SJSA1 (cell line): ENCODE results near the gene PRRX1. TPM values are rescaled to one million over a fixed set of nuclear protein-coding genes. Genes with fewer than 3 reads are reported as not detected.

Source experiments
- DNase-seq, 2 experiments: peaks; one replicate each; pipeline ENCODE4 v3.0.0-alpha.2; 2015 to 2020; ENCODE audit warnings: low spot score in 2 of 2, low read depth in 1 of 2
- H3K27ac ChIP-seq: fragments of 250-450 bp; sonication (Bioruptor Pico); 2 replicates; pipeline ENCODE4 v1.5.1; 2020; ENCODE audit warnings: mild to moderate bottlenecking, moderate library complexity
- H3K27me3 ChIP-seq: fragments of 250-450 bp; sonication (Bioruptor Pico); replicated peaks from 2 replicates; pipeline ENCODE4 v1.5.1; 2020; ENCODE audit warnings: mild to moderate bottlenecking, moderate library complexity
- H3K36me3 ChIP-seq: fragments of 250-450 bp; sonication (Bioruptor Pico); 2 replicates; pipeline ENCODE4 v1.5.1; 2020; ENCODE audit warnings: mild to moderate bottlenecking
- H3K4me1 ChIP-seq: fragments of 250-450 bp; sonication (Bioruptor Pico); replicated peaks from 2 replicates; pipeline ENCODE4 v1.6.1; 2021; ENCODE audit warnings: mild to moderate bottlenecking
- H3K4me3 ChIP-seq: fragments of 250-450 bp; sonication (Bioruptor Pico); 2 replicates; pipeline ENCODE4 v1.5.1; 2020; ENCODE audit warnings: mild to moderate bottlenecking
- H3K9me3 ChIP-seq: fragments of 250-450 bp; sonication (Bioruptor Pico); replicated peaks from 2 replicates; pipeline ENCODE4 v1.5.1; 2020; ENCODE audit warnings: mild to moderate bottlenecking
- total RNA-seq: library from RNA; depleted of rRNA; stranded (reverse); fragments of >200 nt; shearing (Covaris generic); gene quantifications from 2 replicates; pipeline ENCODE4 v1.2.3, GENCODE V29; 2014

PRRX1 gene
- total RNA-seq, 1 experiment from 2014 or later: 1.6 TPM

DNA sequence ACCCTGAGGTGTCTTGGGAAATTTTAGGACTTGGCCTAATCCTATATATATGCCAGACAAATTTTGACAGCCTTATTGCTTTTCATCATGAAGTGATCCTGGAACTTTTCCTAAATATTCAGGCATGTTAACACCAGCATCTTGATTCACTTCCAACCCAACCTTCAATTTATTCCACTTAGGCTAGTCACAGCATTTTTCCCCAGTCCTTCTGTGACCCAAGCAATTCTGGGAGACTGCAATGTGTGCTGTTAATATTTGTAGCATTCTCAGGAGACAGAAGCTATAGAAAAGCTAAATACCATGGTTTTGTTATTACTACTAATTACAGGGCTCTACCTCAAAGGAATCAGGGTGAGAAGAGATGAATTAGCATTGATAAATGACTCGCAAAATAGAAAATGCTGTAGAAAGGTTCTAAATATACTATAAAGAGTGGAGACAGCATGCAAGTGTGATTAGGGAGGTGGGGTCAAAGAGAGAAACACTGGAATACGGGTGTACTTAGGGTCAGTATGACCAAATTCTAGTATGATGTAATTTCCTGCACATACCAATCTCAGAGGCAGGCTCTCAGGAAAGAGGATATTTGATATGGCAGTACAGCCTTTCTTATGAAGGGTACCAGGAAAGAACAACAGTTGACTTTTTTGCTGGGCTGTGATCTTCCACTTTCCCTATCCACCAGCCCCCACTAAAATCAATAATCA lies 29.1 kb downstream of the PRRX1 start:
- Histone ChIP-seq H3K36me3 (no peaks in the 10 kb centered on the region), H3K9me3 (no peaks in the 10 kb centered on the region), H3K27ac (no peak overlapping the region), H3K4me3 (no peak overlapping the region), H3K4me1 (no peaks in the 10 kb centered on the region), H3K27me3 (no peaks in the 10 kb centered on the region)
- no peak for DNase-seq

DNA sequence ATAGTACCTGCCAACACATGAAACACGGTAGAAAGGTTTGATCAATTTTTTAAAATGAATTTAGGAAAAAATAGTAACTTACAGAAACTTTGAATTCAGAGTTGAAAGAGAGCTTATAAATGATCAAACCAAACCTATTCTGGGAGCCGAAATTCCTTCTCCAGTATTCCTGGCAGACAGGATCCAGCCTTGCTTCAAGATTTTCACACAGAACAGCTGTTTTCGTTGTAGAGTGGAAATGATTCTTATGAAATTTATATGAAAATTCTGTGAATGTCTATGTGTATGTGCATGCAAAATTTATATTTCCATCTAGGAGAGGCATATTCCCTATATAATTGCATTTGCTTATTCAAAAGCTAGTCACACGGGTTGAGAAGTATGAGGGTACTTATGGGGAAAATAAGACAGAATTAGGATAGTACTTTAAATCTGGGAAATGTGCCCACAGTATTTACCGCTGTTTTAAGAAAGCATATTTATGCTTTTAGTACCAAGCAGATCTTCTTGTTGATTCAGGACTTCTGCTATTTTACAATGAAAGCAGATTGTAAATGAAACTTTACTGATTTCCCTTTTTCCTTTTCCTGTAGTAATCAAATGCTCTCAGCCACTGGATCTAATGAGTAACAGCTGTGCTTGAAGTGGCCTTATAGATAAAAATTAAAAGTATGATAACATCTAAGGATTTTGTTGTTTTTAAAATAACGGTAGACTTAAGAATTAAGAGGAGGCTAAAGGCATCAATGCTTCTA lies 30.4 kb downstream of the PRRX1 start:
- no peak for DNase-seq
- H3K4me3 ChIP-seq: no peak overlapping the region
- H3K27ac ChIP-seq: no peak overlapping the region
- no peaks in the 10 kb centered on the region for H3K36me3 ChIP-seq
- H3K27me3 ChIP-seq: no peaks in the 10 kb centered on the region
- no peaks in the 10 kb centered on the region for H3K4me1 ChIP-seq
- no peaks in the 10 kb centered on the region for H3K9me3 ChIP-seq

DNA sequence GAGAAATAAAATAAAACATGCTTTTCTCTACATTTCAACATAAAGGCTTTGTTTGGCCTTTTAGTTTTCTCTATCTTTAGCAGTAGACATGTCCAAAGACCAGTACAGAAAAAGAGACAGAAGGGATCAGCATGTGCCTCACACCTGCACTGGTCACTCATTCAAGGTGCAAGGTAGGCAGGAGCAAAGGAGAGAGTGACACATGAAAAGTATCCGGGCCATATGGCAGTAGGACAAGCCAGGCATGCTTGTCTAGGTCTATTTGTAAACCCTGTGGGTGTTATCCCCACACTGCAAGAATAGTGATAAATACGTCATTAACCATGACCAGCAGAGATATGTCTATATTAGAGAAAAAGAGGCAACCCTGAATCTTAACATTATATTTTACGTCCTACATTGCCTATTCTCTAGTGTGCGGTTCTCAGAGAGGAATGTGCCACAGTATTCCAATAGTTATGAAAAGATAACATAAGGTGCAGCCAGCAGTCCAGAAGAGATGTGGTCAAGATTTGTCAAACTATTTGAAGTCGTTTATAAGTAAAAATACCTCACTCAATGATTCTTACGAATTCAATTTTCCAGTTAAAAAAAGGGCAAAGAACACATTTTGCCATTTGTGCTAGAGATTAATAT lies 32.1 kb downstream of the PRRX1 start:
- no peaks in the 10 kb centered on the region for H3K9me3 ChIP-seq
- H3K27ac ChIP-seq: no peak overlapping the region
- no peaks in the 10 kb centered on the region for H3K4me1 ChIP-seq
- DNase-seq: no peak
- H3K27me3 ChIP-seq: no peaks in the 10 kb centered on the region
- no peak overlapping the region for H3K4me3 ChIP-seq
- no peaks in the 10 kb centered on the region for H3K36me3 ChIP-seq

DNA sequence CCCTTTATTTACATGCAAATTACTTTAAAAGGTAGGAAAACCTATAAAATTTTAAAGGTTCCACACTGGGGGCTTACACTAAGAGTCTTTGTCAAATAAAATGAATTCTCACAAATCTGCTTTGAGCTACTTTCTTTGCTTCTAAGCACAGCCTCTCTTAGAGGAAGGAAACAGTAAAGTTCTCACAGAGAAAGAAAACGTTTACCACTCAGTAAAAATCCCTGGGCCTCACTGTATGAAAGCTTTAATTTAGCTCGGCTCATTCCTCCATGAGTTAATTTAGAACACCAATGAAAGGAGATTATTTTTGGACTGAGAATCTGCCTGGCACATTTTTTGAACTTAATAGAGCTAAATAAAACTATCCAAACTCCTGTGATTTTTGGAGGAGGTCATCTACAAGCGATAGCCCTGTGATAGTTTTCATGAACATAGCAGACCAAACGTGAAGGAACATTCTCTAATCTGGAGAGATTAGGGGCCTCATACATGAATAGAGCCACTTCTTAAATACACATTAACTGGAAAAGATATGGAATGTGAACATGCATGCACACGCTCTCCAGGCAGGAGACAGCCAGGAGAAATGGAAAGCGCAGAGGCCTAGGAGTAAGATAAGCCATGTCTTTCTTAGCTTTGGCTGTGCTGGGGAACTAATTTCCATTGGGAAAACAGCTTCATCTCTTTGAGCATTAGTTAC lies 32.8 kb downstream of the PRRX1 start:
- no peaks in the 10 kb centered on the region for H3K27me3 ChIP-seq
- no peaks in the 10 kb centered on the region for H3K9me3 ChIP-seq
- H3K27ac ChIP-seq: no peak overlapping the region
- H3K4me3 ChIP-seq: no peak overlapping the region
- no peaks in the 10 kb centered on the region for H3K4me1 ChIP-seq
- H3K36me3 ChIP-seq: no peaks in the 10 kb centered on the region
- no peak for DNase-seq

DNA sequence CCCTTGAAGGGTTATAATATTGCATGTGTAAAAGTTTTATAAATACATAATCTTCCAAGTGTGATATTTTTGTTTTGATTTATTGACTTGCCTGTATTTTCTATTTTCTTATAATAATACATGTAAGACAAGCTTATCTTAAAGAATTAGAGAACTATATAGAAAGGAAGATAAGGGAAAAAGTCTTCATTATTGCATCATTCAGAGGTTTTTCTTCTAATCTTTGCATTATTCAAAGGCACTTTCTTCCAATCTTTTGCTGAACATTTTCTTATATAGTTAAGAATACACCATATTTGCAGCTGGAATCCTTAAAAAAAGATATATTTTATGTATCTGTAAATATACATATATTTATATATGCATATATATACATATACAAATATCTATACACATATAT lies 33.4 kb downstream of the PRRX1 start:
- Histone ChIP-seq H3K4me1 (no peaks in the 10 kb centered on the region), H3K9me3 (no peaks in the 10 kb centered on the region), H3K36me3 (no peaks in the 10 kb centered on the region), H3K4me3 (no peak overlapping the region), H3K27me3 (no peaks in the 10 kb centered on the region), H3K27ac (no peak overlapping the region)
- DNase-seq: no peak

DNA sequence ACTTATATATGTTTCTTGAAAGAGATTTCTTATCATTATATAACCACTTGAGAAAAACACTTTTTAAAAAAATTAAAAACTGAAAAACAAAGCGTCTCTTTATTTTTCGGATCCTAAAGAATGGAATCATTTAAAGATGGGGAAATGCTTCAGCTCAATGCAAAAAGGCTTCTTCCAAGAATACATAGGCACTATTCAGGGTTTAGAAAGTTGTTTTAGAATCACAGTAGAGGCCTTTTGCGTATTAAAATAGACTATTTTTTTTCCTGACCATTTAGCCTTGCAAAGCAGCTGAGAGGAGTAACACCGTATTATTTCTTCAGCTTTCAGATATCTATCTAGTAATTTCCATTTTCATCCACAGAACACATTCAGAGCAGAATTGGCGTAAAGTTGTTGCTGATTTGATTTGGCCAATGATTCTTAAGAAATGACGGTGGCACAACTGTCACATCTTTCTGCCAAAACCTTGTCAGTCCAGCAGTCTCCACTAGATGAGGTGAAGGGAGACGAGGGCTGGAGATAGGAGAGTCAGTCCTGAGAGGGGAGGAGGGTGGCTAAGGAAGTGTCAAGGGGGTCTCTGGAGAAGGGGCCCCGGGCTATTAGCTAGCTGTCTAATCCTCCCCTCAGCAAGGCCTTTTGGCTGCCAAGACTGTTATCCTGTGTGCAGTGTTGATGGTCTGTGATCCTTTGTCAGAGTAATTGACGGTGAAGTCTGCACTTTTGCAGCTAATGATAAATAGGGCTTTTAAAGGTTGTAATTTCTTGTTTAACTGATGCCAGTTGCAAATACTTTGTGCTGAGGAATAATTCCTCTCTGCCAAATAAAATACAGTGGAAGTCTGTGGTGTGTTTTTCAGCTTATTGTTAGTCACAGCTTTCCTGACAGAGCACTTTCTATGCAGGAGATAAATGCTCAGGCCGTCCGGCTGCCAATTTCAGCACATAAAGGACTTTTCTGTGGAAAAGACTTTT lies 34.7 kb downstream of the PRRX1 start:
- no peak overlapping the region for H3K4me3 ChIP-seq
- H3K27me3 ChIP-seq: no peaks in the 10 kb centered on the region
- H3K36me3 ChIP-seq: no peaks in the 10 kb centered on the region
- H3K9me3 ChIP-seq: no peaks in the 10 kb centered on the region
- no peaks in the 10 kb centered on the region for H3K4me1 ChIP-seq
- no peak overlapping the region for H3K27ac ChIP-seq
- DNase-seq: no peak

DNA sequence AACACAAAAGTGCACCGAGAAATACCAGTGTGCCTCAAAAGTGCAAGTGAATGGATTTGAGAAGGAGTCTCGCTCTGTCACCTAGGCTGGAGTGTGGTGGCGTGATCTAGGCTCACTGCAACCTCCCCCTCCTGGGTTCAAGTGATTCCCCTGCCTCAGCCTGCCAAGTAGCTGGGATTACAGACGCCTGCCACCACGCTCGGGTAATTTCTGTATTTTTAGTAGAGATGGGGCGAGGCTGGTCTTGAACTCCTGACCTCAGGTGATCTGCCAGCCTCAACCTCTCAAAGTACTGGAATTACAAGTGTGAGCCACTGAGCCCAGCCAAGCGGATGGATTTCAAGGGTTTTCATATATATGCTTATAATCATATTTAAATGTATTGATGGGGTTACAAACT lies 35.8 kb downstream of the PRRX1 start:
- Histone ChIP-seq H3K4me3 (no peak overlapping the region), H3K27me3 (no peaks in the 10 kb centered on the region), H3K4me1 (no peaks in the 10 kb centered on the region), H3K27ac (no peak overlapping the region), H3K36me3 (no peaks in the 10 kb centered on the region), H3K9me3 (no peaks in the 10 kb centered on the region)
- no peak for DNase-seq

DNA sequence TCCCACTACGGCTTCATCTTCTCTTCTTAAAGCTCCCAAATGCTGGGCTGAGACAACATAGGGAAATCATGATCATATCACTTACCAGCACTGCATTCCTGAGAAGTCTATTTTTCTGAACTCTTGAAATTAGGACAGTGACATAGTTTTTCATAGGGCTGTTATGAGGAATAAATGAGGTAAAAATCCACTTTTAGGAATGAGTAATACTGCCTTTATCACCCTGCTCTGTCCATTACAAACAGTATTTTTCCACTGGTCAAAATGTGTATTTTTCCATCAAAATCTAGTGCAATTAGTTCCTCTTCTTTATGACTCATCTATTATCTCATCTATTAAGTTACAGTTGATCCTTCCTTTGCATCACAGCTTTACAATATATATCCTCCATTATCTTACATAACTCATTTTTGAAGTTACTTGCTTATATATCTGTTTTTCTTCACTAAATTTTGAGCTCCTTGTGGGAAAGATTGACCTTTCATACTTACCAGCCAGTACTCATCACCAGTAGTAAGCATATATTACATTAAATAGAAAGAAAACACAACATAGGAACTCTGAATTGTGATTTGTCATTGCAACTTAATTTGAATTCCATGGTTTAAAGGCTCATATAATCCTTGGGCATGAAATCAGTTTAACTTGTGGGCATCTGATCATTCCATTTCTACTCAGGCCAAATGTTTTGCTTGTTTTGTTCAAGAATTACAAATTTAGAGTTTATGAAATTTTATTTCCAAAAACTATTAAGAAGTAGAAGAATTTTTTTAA lies 37.1 kb downstream of the PRRX1 start:
- DNase-seq: no peak
- H3K27ac ChIP-seq: no peak overlapping the region
- H3K4me3 ChIP-seq: no peak overlapping the region
- no peaks in the 10 kb centered on the region for H3K27me3 ChIP-seq
- H3K4me1 ChIP-seq: no peaks in the 10 kb centered on the region
- no peaks in the 10 kb centered on the region for H3K9me3 ChIP-seq
- H3K36me3 ChIP-seq: no peaks in the 10 kb centered on the region

DNA sequence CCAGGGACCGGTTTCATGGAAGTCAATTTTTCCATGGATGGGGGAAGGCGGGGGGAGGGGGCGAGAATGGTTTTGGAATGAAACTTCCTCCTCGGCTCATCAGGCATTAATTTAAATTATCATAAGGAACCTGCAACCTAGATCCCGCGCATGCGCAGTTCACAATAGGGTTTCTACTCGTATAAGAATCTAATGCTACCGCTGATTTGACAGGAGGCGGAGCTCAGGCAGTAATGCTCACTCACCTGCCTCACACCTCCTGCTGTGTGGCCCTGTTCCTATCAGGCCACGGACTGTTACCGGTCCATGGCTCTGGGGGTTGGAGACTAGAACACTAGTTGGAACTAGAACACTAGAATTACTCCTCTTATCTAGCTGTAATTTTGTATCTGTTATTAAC lies 38.0 kb downstream of the PRRX1 start:
- no peak overlapping the region for H3K4me3 ChIP-seq
- DNase-seq: no peak
- H3K36me3 ChIP-seq: no peaks in the 10 kb centered on the region
- H3K27ac ChIP-seq: no peak overlapping the region
- no peaks in the 10 kb centered on the region for H3K27me3 ChIP-seq
- no peaks in the 10 kb centered on the region for H3K4me1 ChIP-seq
- no peaks in the 10 kb centered on the region for H3K9me3 ChIP-seq

DNA sequence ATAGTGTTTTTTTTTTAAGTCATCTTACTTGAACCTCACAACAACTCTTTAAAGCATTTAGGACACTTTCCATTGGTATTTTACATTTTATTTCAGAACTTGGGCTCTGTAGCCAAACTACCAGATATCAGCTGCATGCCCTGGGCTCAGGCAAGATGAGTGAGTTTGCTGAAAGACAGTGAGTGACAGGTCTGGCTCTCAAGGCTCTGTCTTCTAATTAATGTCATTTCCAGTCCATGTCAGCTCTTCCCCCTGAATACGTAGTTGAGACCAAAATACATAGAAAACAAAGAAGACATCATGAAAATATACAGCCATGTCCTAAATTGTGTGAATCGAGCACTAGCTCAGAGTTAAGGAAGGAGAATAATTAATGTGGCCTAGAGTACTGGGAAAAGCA lies 39.7 kb downstream of the PRRX1 start:
- Histone ChIP-seq H3K4me1 (peaks cover 15% of the 10 kb centered on the region), H3K27ac (no peak overlapping the region), H3K27me3 (no peaks in the 10 kb centered on the region), H3K9me3 (no peaks in the 10 kb centered on the region), H3K36me3 (no peaks in the 10 kb centered on the region), H3K4me3 (no peak overlapping the region)
- DNase-seq: no peak

DNA sequence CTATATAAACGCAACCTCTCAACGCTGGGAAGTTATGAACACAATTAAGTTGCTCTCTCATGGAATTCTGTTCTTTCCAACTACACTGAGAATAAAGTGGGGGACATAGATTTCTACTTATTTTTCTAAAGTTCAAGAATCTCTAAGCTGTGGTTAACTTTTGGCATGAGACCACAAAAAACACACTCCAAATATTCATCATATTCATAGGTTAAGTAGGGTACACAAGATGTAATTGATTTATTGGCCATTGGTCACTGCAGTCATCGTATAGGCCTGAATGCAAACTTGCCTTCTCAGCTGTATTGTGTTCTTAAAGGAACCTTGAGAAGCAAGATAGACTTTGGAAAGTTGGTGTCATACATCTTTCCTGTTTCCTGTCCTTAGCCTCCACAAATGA lies 40.3 kb downstream of the PRRX1 start:
- Histone ChIP-seq H3K36me3 (no peaks in the 10 kb centered on the region), H3K4me1 (peaks cover 22% of the 10 kb centered on the region), H3K4me3 (no peak overlapping the region), H3K27ac (no peak overlapping the region), H3K9me3 (no peaks in the 10 kb centered on the region), H3K27me3 (no peaks in the 10 kb centered on the region)
- DNase-seq: no peak

DNA sequence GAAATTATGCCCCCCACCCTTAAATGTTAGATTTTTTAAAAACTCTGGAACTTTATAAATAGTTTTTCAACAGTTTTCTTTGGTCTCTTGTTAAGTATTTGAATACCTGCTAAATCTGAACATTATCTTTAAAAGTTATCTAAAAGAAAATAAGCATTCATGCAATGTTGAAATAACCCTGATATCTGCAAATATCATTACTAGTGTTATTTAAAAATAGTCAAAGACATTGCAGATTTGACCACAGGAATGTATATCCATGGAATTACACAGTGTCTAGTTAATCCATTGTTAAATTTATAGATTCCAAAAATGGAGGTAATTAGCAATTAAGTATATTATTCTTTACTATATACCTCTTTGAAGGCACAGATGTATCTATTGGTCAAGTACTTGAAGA lies 42.0 kb downstream of the PRRX1 start:
- no peaks in the 10 kb centered on the region for H3K36me3 ChIP-seq
- no peaks in the 10 kb centered on the region for H3K9me3 ChIP-seq
- H3K4me3 ChIP-seq: no peak overlapping the region
- H3K27me3 ChIP-seq: no peaks in the 10 kb centered on the region
- H3K27ac ChIP-seq: no peak overlapping the region
- DNase-seq: no peak
- H3K4me1 ChIP-seq: peaks cover 36% of the 10 kb centered on the region
